K562 (cell line): Measurements from ENCODE around the gene IRF1. TPM values are rescaled to one million over a fixed set of nuclear protein-coding genes. Genes with fewer than 3 reads are reported as not detected.

Experiments used
- CBX3 ChIP-seq, 2 experiments: IDR thresholded peaks; 1 replicate in 1 of 2; 2 replicates in 1 of 2; pipeline ENCODE4 v1.6.1; 2012; ENCODE audit warnings: inconsistent platforms in 2 of 2, low read length in 2 of 2, borderline replicate concordance in 1 of 2, control low read depth in 1 of 2
- DLX4 ChIP-seq: fragments of 250-450 bp; sonication (Bioruptor Pico); IDR thresholded peaks from 2 replicates; pipeline ENCODE4 v1.6.1; 2021; ENCODE audit warnings: mild to moderate bottlenecking
- FUS ChIP-seq: fragments of 200-400 bp; formaldehyde crosslinking; optimal IDR thresholded peaks from 2 replicates; pipeline ENCODE3; 2017; ENCODE audit warnings: low read depth, low read length
- GTF2E2 ChIP-seq: fragments of 200-800 bp; sonication (Bioruptor generic); IDR thresholded peaks from 2 replicates; pipeline ENCODE4 v1.6.1; 2016; ENCODE audit warnings: missing genetic modification characterization, missing compliant biosample characterization
- HDAC2 ChIP-seq: fragments of 450-650 bp; IDR thresholded peaks from 2 replicates; pipeline ENCODE4 v1.6.1; 2016; ENCODE audit warnings: mild to moderate bottlenecking
- KAT2B ChIP-seq: IDR thresholded peaks from one replicate; pipeline ENCODE4 v1.6.1; 2012; ENCODE audit warnings: low read depth, mild to moderate bottlenecking, control low read depth, inconsistent platforms, low read length, moderate library complexity
- RBFOX2 ChIP-seq: fragments of 200-400 bp; formaldehyde crosslinking; IDR thresholded peaks from 2 replicates; pipeline ENCODE4 v1.6.1; 2017; ENCODE audit warnings: low read depth, mild to moderate bottlenecking, low read length, moderate library complexity
- RBM15 ChIP-seq: fragments of 200-400 bp; formaldehyde crosslinking; IDR thresholded peaks from 2 replicates; pipeline ENCODE4 v1.6.1; 2018; ENCODE audit warnings: mild to moderate bottlenecking, low read length, moderate library complexity; ENCODE audit not compliant: insufficient read depth
- SLC30A9 ChIP-seq: fragments of 250-450 bp; sonication (Bioruptor Pico); IDR thresholded peaks from 2 replicates; pipeline ENCODE4 v1.8.0; 2022; ENCODE audit warnings: mild to moderate bottlenecking, moderate library complexity
- SMARCB1 ChIP-seq: IDR thresholded peaks from 2 replicates; pipeline ENCODE4 v1.6.1; 2011; ENCODE audit warnings: improper control_type of control experiment, low read depth; ENCODE audit not compliant: insufficient read length
- THAP7 ChIP-seq: fragments of 250-450 bp; sonication (Bioruptor Pico); IDR thresholded peaks from 2 replicates; pipeline ENCODE4 v1.5.0; 2021
- TOE1 ChIP-seq, 2 experiments: fragments of 450-650 bp in 1 of 2; sonication (generic) in 1 of 2; formaldehyde crosslinking in 1 of 2; IDR thresholded peaks; 2 replicates each; pipeline versions ENCODE4 v1.7.1 to v1.8.0; 2016 to 2022; ENCODE audit warnings: borderline replicate concordance in 2 of 2, mild to moderate bottlenecking in 2 of 2, antibody characterized with exemption in 1 of 2, inconsistent platforms in 1 of 2, low read depth in 1 of 2, missing genetic modification reagents in 1 of 2, moderate library complexity in 1 of 2
- USF1 ChIP-seq: sonication (generic); formaldehyde crosslinking; IDR thresholded peaks from 2 replicates; pipeline ENCODE4 v1.9.0; 2022; ENCODE audit warnings: mild to moderate bottlenecking, missing genetic modification reagents
- ZFPM2 ChIP-seq: fragments of 250-450 bp; sonication (Bioruptor Pico); IDR thresholded peaks from 2 replicates; pipeline ENCODE4 v1.5.1; 2022; ENCODE audit warnings: mild to moderate bottlenecking
- ZKSCAN3 ChIP-seq: fragments of 250-450 bp; sonication (Bioruptor Pico); IDR thresholded peaks from 2 replicates; pipeline ENCODE4 v1.4.0; 2020
- ZNF75A ChIP-seq: fragments of 450-650 bp; formaldehyde crosslinking; IDR thresholded peaks from 2 replicates; pipeline ENCODE4 v1.4.0; 2020; ENCODE audit warnings: mild to moderate bottlenecking
- polyA plus RNA-seq, 8 experiments: library from polyadenylated mRNA; depleted of rRNA in 4 of 8; stranded (reverse) in 5 of 8; unstranded in 3 of 8; fragments of >200 nt; fragmentation: Nextera tagmentation in 2 of 8; fragmentation: Illumina TruSeq in 1 of 8; extraction: Ambion mirVana in 2 of 8; extraction: Trizol in 1 of 8; gene quantifications; 2 replicates each; pipeline versions ENCODE4 v1.2.1 to v1.2.3, GENCODE V29; 2011 to 2014; ENCODE audit warnings: inconsistent platforms in 1 of 8, missing spikeins in 1 of 8
- total RNA-seq, 7 experiments: library from RNA; depleted of rRNA in 6 of 7; stranded (reverse); fragments of >200 nt in 6 of 7; fragmentation: Illumina TruSeq in 2 of 7; extraction: Trizol in 2 of 7; gene quantifications; 2 replicates each; pipeline versions ENCODE4 v1.2.1 to v1.2.3, GENCODE V29; 2011 to 2021; ENCODE audit warnings: low replicate concordance in 1 of 7

Gene IRF1
- total and polyA plus RNA-seq, 9 of the 15 experiments (the other 6 are each of a cell fraction or from before 2014, with no cell fraction given) = 1.1 to 12.3 (median 5.9) TPM

- TF ChIP-seq FUS (no peak), GTF2E2 (tag) (no peak), RBFOX2 (peak; percentile 54), CBX3 (IDR thresholded peaks at IDR 0.05; ENCODE audit: borderline replicate concordance in 1 of 2, low read length in 2 of 2) (no peak), SMARCB1 (no peak), THAP7 (CRISPR knock-in tag) (no peak), SLC30A9 (CRISPR knock-in tag) (no peak), RBM15 (no peak), ZNF75A (0 out of 2 replicates have a peak, but pooled peaks have one; percentile 20), USF1 (CRISPR knock-in tag) (0 out of 2 replicates have a peak, but pooled peaks have one; percentile 31), ZFPM2 (no peak), KAT2B (no peak), DLX4 (no peak), ZKSCAN3 (CRISPR knock-in tag) (0 out of 2 replicates have a peak, but pooled peaks have one; percentile 29), HDAC2 (no peak), TOE1 (IDR thresholded peaks at IDR 0.05; ENCODE audit: borderline replicate concordance) (no peak), TOE1 (CRISPR knock-in tag; IDR thresholded peaks at IDR 0.05; ENCODE audit: borderline replicate concordance, low read depth) (no peak)
Measured at GRCh38 chr5:132456987-132457361, 33.6 kb downstream of the IRF1 start (continued).
